HEK293 (cell line): ENCODE measurements around the gene DDX20.

Source experiments
- CTCF ChIA-PET: fragments of 350-600 bp; formaldehyde crosslinking; extraction: SDS; loops from one replicate; lab custom pipeline; 2021; ENCODE audit warnings: antibody characterized with exemption; lab: Yijun Ruan, JAX
- POLR2A ChIA-PET: fragments of 300-600 bp; formaldehyde crosslinking; extraction: SDS; loops from one replicate; lab custom pipeline; 2020; ENCODE audit warnings: antibody characterized with exemption, inconsistent platforms; lab: Yijun Ruan, JAX
- H3K27ac ChIP-seq: fragments of 200-500 bp; sonication (Bioruptor generic); 2 replicates; pipeline ENCODE4 v1.5.1; 2014; ENCODE audit warnings: low read depth, low read length, control low read depth, inconsistent platforms; ENCODE audit errors: extremely low read depth
- H3K36me3 ChIP-seq, 2 experiments: fragments of 200-500 bp in 1 of 2; sonication (Bioruptor generic) in 1 of 2; 1 replicate in 1 of 2; 2 replicates in 1 of 2; pipeline ENCODE4 v1.5.1; 2014 to 2017; ENCODE audit warnings: inconsistent platforms in 2 of 2, low read length in 2 of 2; ENCODE audit not compliant: control insufficient read depth in 2 of 2, insufficient read depth in 1 of 2
- H3K4me1 ChIP-seq: fragments of 200-500 bp; sonication (Bioruptor generic); 2 replicates; pipeline ENCODE4 v1.5.1; 2014; ENCODE audit warnings: mild to moderate bottlenecking, low read length, inconsistent platforms; ENCODE audit not compliant: control insufficient read depth, insufficient read depth
- H3K4me3 ChIP-seq: 2 replicates; pipeline ENCODE4 v1.5.1; 2011; ENCODE audit warnings: low read depth, mild to moderate bottlenecking, control low read depth, low read length, moderate library complexity
- H3K9me3 ChIP-seq: fragments of 200-500 bp; sonication (Bioruptor generic); 2 replicates; pipeline ENCODE4 v1.5.1; 2014; ENCODE audit warnings: low read depth, low read length, inconsistent platforms; ENCODE audit not compliant: control insufficient read depth, insufficient read depth
- ELK4 ChIP-seq: IDR thresholded peaks from 2 replicates; pipeline ENCODE4 v1.6.1; 2011; ENCODE audit warnings: mild to moderate bottlenecking, low read depth, low read length, borderline replicate concordance
- GLI4 ChIP-seq: fragments of 450-650 bp; formaldehyde crosslinking; IDR thresholded peaks from 2 replicates; pipeline ENCODE4 v1.5.1; 2016; ENCODE audit warnings: missing biosample characterization, missing genetic modification characterization
- HIC1 ChIP-seq: fragments of 450-650 bp; formaldehyde crosslinking; IDR thresholded peaks from 2 replicates; pipeline ENCODE4 v1.5.1; 2016; ENCODE audit warnings: missing biosample characterization, missing genetic modification characterization
- KLF7 ChIP-seq: fragments of 450-650 bp; formaldehyde crosslinking; IDR thresholded peaks from 2 replicates; pipeline ENCODE4 v1.5.1; 2016; ENCODE audit warnings: missing biosample characterization, missing genetic modification characterization, borderline replicate concordance
- KLF9 ChIP-seq: fragments of 450-650 bp; formaldehyde crosslinking; IDR thresholded peaks from 2 replicates; pipeline ENCODE4 v1.5.1; 2016; ENCODE audit warnings: missing biosample characterization, missing genetic modification characterization, low read depth
- MEIS1 ChIP-seq: sonication (generic); formaldehyde crosslinking; IDR thresholded peaks from 2 replicates; pipeline ENCODE4 v1.8.1; 2022; ENCODE audit warnings: missing genetic modification reagents, mild to moderate bottlenecking, borderline replicate concordance
- SCRT2 ChIP-seq: fragments of 450-650 bp; formaldehyde crosslinking; IDR thresholded peaks from 2 replicates; pipeline ENCODE4 v1.5.1; 2016; ENCODE audit warnings: missing biosample characterization, missing genetic modification characterization
- YY2 ChIP-seq: fragments of 450-650 bp; formaldehyde crosslinking; IDR thresholded peaks from 2 replicates; pipeline ENCODE4 v1.5.1; 2016; ENCODE audit warnings: missing biosample characterization, missing genetic modification characterization
- ZBTB20 ChIP-seq: fragments of 450-650 bp; formaldehyde crosslinking; IDR thresholded peaks from 2 replicates; pipeline ENCODE4 v1.5.1; 2016; ENCODE audit warnings: missing biosample characterization, missing genetic modification characterization
- ZFP3 ChIP-seq: fragments of 450-650 bp; formaldehyde crosslinking; IDR thresholded peaks from 2 replicates; pipeline ENCODE4 v1.5.1; 2016; ENCODE audit warnings: low read depth, missing biosample characterization, missing genetic modification characterization
- ZNF114 ChIP-seq: fragments of 450-650 bp; formaldehyde crosslinking; IDR thresholded peaks from 2 replicates; pipeline ENCODE4 v1.5.0; 2017; ENCODE audit warnings: missing biosample characterization, missing genetic modification characterization
- ZNF157 ChIP-seq: fragments of 450-650 bp; formaldehyde crosslinking; IDR thresholded peaks from 2 replicates; pipeline ENCODE4 v1.5.1; 2016; ENCODE audit warnings: missing biosample characterization, missing genetic modification characterization
- ZNF37A ChIP-seq: fragments of 450-650 bp; IDR thresholded peaks from 2 replicates; pipeline ENCODE4 v1.5.1; 2018; ENCODE audit warnings: missing biosample characterization, missing genetic modification characterization
- ZNF404 ChIP-seq: fragments of 450-650 bp; formaldehyde crosslinking; IDR thresholded peaks from 2 replicates; pipeline ENCODE4 v1.5.1; 2017; ENCODE audit warnings: missing biosample characterization, missing genetic modification characterization
- ZNF558 ChIP-seq: fragments of 450-650 bp; formaldehyde crosslinking; IDR thresholded peaks from 2 replicates; pipeline ENCODE4 v1.5.1; 2016; ENCODE audit warnings: missing biosample characterization, missing genetic modification characterization
- ZNF580 ChIP-seq: fragments of 450-650 bp; formaldehyde crosslinking; IDR thresholded peaks from 2 replicates; pipeline ENCODE4 v1.5.1; 2016; ENCODE audit warnings: missing biosample characterization, missing genetic modification characterization
- ZNF623 ChIP-seq: fragments of 450-650 bp; formaldehyde crosslinking; IDR thresholded peaks from 2 replicates; pipeline ENCODE4 v1.5.1; 2016; ENCODE audit warnings: missing biosample characterization, missing genetic modification characterization
- ZNF629 ChIP-seq: fragments of 450-650 bp; formaldehyde crosslinking; IDR thresholded peaks from 2 replicates; pipeline ENCODE4 v1.5.1; 2017; ENCODE audit warnings: missing biosample characterization, missing genetic modification characterization
- ZNF654 ChIP-seq: fragments of 450-650 bp; formaldehyde crosslinking; IDR thresholded peaks from 2 replicates; pipeline ENCODE4 v1.5.1; 2016; ENCODE audit warnings: low read depth, missing biosample characterization, missing genetic modification characterization
- ZNF791 ChIP-seq: fragments of 450-650 bp; formaldehyde crosslinking; IDR thresholded peaks from 2 replicates; pipeline ENCODE4 v1.5.1; 2016; ENCODE audit warnings: missing biosample characterization, missing genetic modification characterization
- ZSCAN23 ChIP-seq: fragments of 450-650 bp; formaldehyde crosslinking; IDR thresholded peaks from 2 replicates; pipeline ENCODE4 v1.5.1; 2016; ENCODE audit warnings: missing biosample characterization, missing genetic modification characterization
- TF ChIP-seq, protein P1 (sequence below): fragments of 450-650 bp; formaldehyde crosslinking; IDR thresholded peaks from 2 replicates; pipeline ENCODE4 v1.5.1; 2016; ENCODE audit warnings: missing biosample characterization, missing genetic modification characterization
- TF ChIP-seq, protein P2 (sequence below): fragments of 450-650 bp; formaldehyde crosslinking; IDR thresholded peaks from 2 replicates; pipeline ENCODE4 v1.5.1; 2016; ENCODE audit warnings: missing biosample characterization, missing genetic modification characterization
- TF ChIP-seq, protein P3 (sequence below): fragments of 450-650 bp; formaldehyde crosslinking; IDR thresholded peaks from 2 replicates; pipeline ENCODE4 v1.5.1; 2016; ENCODE audit warnings: missing biosample characterization, missing genetic modification characterization
- TF ChIP-seq, protein P4 (sequence below): fragments of 450-650 bp; formaldehyde crosslinking; IDR thresholded peaks from 2 replicates; pipeline ENCODE4 v1.5.1; 2016; ENCODE audit warnings: missing biosample characterization, missing genetic modification characterization

Gene DDX20

DNA sequence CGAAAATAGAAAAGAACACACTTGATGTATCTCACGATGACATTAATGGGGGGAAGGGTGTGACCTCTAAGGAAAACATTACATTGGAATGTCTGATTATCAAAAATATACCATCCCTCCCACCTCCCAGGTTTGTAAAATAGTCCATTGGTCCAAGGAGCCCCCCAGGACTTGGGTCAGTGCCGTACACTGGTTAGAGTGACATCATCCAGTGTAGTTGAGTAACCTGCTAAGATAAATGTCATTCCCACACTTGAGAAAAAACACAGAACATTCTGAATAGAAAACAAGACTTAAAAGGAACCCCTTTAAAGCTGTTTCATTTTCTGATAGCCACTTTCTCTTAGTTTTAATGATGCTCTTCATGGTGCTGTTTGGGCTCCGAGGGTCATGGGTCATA, 15.2 kb downstream of the DDX20 start (continued):
- TF ChIP-seq, protein P1, sequence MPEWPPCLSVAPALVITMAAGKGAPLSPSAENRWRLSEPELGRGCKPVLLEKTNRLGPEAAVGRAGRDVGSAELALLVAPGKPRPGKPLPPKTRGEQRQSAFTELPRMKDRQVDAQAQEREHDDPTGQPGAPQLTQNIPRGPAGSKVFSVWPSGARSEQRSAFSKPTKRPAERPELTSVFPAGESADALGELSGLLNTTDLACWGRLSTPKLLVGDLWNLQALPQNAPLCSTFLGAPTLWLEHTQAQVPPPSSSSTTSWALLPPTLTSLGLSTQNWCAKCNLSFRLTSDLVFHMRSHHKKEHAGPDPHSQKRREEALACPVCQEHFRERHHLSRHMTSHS (tag by site-specific recombination) = no peak
- TF ChIP-seq, protein P2, sequence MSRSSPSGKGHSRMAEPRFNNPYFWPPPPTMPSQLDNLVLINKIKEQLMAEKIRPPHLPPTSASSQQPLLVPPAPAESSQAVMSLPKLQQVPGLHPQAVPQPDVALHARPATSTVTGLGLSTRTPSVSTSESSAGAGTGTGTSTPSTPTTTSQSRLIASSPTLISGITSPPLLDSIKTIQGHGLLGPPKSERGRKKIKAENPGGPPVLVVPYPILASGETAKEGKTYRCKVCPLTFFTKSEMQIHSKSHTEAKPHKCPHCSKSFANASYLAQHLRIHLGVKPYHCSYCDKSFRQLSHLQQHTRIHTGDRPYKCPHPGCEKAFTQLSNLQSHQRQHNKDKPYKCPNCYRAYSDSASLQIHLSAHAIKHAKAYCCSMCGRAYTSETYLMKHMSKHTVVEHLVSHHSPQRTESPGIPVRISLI (tag by site-specific recombination) = no peak
- no peak for TF ChIP-seq ZBTB20
- TF ChIP-seq, all 188 proteins: peak for 0

DNA sequence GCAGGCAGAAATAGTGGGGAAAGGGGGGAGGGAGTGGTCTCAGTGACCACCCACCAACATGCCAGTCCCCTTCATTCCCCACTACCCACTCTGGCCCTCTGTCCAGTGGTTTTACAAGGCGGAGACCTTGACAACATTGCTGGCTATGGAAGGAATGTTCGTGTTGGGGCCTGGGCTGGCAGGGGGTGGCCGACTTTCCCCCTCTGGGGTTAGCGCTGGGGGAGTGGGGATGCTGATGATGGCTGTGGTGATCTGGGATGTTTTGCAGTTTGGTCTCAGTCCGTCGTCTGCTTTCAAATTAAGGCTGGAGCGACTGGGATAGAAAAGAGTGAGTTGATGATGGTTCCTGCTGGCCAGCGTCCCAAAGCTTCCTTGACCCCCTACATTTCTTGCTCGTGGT, 20.3 kb downstream of the DDX20 start:
- Histone ChIP-seq H3K36me3 (no peaks in the 10 kb centered on the region), H3K4me3 (no peak overlapping the region), H3K4me1 (no peaks in the 10 kb centered on the region), H3K9me3 (no peaks in the 10 kb centered on the region), H3K27ac (no peak overlapping the region)
- ChIA-PET POLR2A (no interaction called here), CTCF (no interaction called here)
- TF ChIP-seq ZNF157 (tag by site-specific recombination) = no peak
- TF ChIP-seq, protein P3, sequence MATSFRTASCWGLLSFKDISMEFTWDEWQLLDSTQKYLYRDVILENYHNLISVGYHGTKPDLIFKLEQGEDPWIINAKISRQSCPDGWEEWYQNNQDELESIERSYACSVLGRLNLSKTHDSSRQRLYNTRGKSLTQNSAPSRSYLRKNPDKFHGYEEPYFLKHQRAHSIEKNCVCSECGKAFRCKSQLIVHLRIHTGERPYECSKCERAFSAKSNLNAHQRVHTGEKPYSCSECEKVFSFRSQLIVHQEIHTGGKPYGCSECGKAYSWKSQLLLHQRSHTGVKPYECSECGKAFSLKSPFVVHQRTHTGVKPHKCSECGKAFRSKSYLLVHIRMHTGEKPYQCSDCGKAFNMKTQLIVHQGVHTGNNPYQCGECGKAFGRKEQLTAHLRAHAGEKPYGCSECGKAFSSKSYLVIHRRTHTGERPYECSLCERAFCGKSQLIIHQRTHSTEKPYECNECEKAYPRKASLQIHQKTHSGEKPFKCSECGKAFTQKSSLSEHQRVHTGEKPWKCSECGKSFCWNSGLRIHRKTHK (tag by site-specific recombination) = no peak
- TF ChIP-seq YY2 (tag by site-specific recombination) = no peak
- no peak for TF ChIP-seq ZNF580 (tag by site-specific recombination)
- TF ChIP-seq GLI4 = no peak
- TF ChIP-seq ZNF623 = no peak
- TF ChIP-seq ZNF404 (tag by site-specific recombination) = no peak
- TF ChIP-seq ZNF654 (tag by site-specific recombination) = no peak
- no peak for TF ChIP-seq ZNF37A (tag by site-specific recombination)
- no peak for TF ChIP-seq ELK4
- no peak for TF ChIP-seq KLF9 (tag by site-specific recombination)
- no peak for TF ChIP-seq ZNF629 (tag by site-specific recombination)
- TF ChIP-seq SCRT2 (tag by site-specific recombination) = no peak
- TF ChIP-seq ZNF558 (tag by site-specific recombination) = no peak
- no peak for TF ChIP-seq ZNF791
- TF ChIP-seq KLF7 (tag by site-specific recombination) = no peak
- no peak for TF ChIP-seq MEIS1 (CRISPR knock-in tag)
- no peak for TF ChIP-seq ZFP3 (tag by site-specific recombination)

DNA sequence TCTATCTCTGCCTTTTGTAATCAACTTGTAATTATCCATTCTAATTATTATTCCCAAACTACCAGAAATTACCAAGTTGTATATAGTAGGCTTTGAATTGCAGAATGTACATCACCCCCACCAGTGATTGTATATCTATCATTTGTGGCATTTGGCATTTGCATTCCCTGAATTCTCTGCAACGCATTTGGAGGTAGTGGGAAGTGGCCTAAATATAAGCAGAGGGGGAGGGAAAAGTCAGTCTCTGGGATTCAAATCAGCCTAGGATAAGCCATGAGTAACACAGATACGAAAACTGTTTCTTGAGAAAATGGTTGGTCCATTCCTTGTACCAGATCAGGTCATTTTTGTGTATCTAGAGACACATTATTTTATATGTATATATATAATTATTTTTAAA, 20.7 kb downstream of the DDX20 start:
- no peak overlapping the region for H3K4me3 ChIP-seq
- TF ChIP-seq HIC1 (tag by site-specific recombination) = no peak
- TF ChIP-seq, protein P4, sequence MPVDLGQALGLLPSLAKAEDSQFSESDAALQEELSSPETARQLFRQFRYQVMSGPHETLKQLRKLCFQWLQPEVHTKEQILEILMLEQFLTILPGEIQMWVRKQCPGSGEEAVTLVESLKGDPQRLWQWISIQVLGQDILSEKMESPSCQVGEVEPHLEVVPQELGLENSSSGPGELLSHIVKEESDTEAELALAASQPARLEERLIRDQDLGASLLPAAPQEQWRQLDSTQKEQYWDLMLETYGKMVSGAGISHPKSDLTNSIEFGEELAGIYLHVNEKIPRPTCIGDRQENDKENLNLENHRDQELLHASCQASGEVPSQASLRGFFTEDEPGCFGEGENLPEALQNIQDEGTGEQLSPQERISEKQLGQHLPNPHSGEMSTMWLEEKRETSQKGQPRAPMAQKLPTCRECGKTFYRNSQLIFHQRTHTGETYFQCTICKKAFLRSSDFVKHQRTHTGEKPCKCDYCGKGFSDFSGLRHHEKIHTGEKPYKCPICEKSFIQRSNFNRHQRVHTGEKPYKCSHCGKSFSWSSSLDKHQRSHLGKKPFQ (tag by site-specific recombination) = no peak
- TF ChIP-seq ZNF629 (tag by site-specific recombination) = no peak
- TF ChIP-seq ZSCAN23 (tag by site-specific recombination) = no peak
- no peak for TF ChIP-seq ZNF114 (tag by site-specific recombination)
- TF ChIP-seq SCRT2 (tag by site-specific recombination) = no peak
- POLR2A ChIA-PET = no interaction called here
- H3K9me3 ChIP-seq = no peaks in the 10 kb centered on the region
- no peak overlapping the region for H3K27ac ChIP-seq
- no peaks in the 10 kb centered on the region for H3K4me1 ChIP-seq
- H3K36me3 ChIP-seq = no peaks in the 10 kb centered on the region
- CTCF ChIA-PET = no interaction called here
